H1 (cell line): ENCODE data around the gene STYXL1. TPM values are rescaled to one million over a fixed set of nuclear protein-coding genes. Genes with fewer than 3 reads are reported as not detected.

ENCODE experiments used
- BRCA1 ChIP-seq: IDR thresholded peaks from 2 replicates; pipeline ENCODE4 v1.6.1; 2012; ENCODE audit warnings: low read depth, low read length, improper control_type of control experiment
- KDM1A ChIP-seq: fragments of 200-600, 300-600 bp; sonication (generic); IDR thresholded peaks from 2 replicates; pipeline ENCODE4 v1.7.1; 2016; ENCODE audit warnings: mild to moderate bottlenecking, low read length, borderline replicate concordance
- POU5F1 ChIP-seq: IDR thresholded peaks from 2 replicates; pipeline ENCODE4 v1.6.1; 2011; ENCODE audit warnings: low read depth, mild to moderate bottlenecking, low read length, moderate library complexity
- polyA plus RNA-seq, 7 experiments: library from polyadenylated mRNA; depleted of rRNA in 3 of 7; stranded (reverse) in 5 of 7; unstranded in 2 of 7; fragments of >200 nt in 5 of 7; fragments of 200-250 nt in 2 of 7; gene quantifications; 1 replicate in 5 of 7; 2 replicates in 1 of 7; 4 replicates in 1 of 7; pipeline versions ENCODE4 v1.2.1 to v1.2.3, GENCODE V29; 2011 to 2013; ENCODE audit warnings: missing spikeins in 2 of 7, mixed read lengths in 2 of 7
- total RNA-seq: library from RNA; stranded (reverse); fragmentation: NEBNext Ultra II Directional; extraction: Animal tissue kit (Norgen Biotek cat#: 25700); gene quantifications from 2 replicates; pipeline ENCODE4 v1.2.1, GENCODE V29; 2021

The STYXL1 gene
- total and polyA plus RNA-seq, 2 of the 8 experiments (the other 6 are each of a cell fraction or from before 2014, with no cell fraction given) = 32.3 to 53.9 TPM

GRCh38 chr7:75965617-75966016 lies 82.2 kb downstream of the STYXL1 start (continued):
- TF ChIP-seq BRCA1 (no peak), POU5F1 (no peak), KDM1A (no peak)
